Cardiac fibroblast (primary cell): Measurements from ENCODE around the gene AP2A2.

Experiments
- DNase-seq, 2 donors: peaks; one replicate each; pipeline versions ENCODE4 v3.0.0 to v3.0.0-alpha.2; 2010; ENCODE audit warnings: low read depth in 2 of 2
- H3K4me3 ChIP-seq, 2 donors: replicated peaks in 1 of 2; 1 replicate in 1 of 2; 2 replicates in 1 of 2; pipeline ENCODE4 v1.5.1; 2011; ENCODE audit warnings: low read depth in 2 of 2, low read length in 2 of 2, mild to moderate bottlenecking in 2 of 2, moderate library complexity in 1 of 2
- CTCF ChIP-seq: IDR thresholded peaks from one replicate; pipeline ENCODE4 v1.5.1; 2011; ENCODE audit warnings: low read depth, mild to moderate bottlenecking, low read length, inconsistent platforms

The AP2A2 gene

GRCh38 chr11:912266-912665, 13.4 kb upstream of the AP2A2 start:
- H3K4me3 ChIP-seq, result no peak overlapping the region
- no peak for TF ChIP-seq CTCF
- no peak for DNase-seq

GRCh38 chr11:913043-913442, 12.6 kb upstream of the AP2A2 start:
- DNase-seq, result no peak
- no peak for TF ChIP-seq CTCF
- no peak overlapping the region for H3K4me3 ChIP-seq

GRCh38 chr11:914204-914603, 11.5 kb upstream of the AP2A2 start:
- no peak overlapping the region for H3K4me3 ChIP-seq
- DNase-seq, result no peak
- TF ChIP-seq CTCF, result no peak

- no peak for DNase-seq
- H3K4me3 ChIP-seq, result no peak overlapping the region
- TF ChIP-seq CTCF, result no peak
These were observed 10.7 kb upstream of the AP2A2 start for GRCh38 chr11:914747-915501.

- no peak for TF ChIP-seq CTCF
These were observed 8.2 kb upstream of the AP2A2 start for GRCh38 chr11:917426-917825.

GRCh38 chr11:921921-922678, 3.6 kb upstream of the AP2A2 start:
- H3K4me3 ChIP-seq, result no peak overlapping the region
- no peak for TF ChIP-seq CTCF
- DNase-seq, result no peak

More at GRCh38 chr11:917426-917825, 8.2 kb upstream of the AP2A2 start:
- no peak overlapping the region for H3K4me3 ChIP-seq
- DNase-seq, result no peak
